Endothelial cell of umbilical vein (primary cell): ENCODE measurements around the gene CCDC142.

Experiments used
- CTCF ChIP-seq, 2 donors: IDR thresholded peaks; 1 replicate in 1 of 2; 2 replicates in 1 of 2; pipeline ENCODE4 v1.5.1; 2011; ENCODE audit warnings: low read length in 2 of 2, mild to moderate bottlenecking in 2 of 2, moderate library complexity in 2 of 2, control low read depth in 1 of 2, inconsistent platforms in 1 of 2, low read depth in 1 of 2; ENCODE audit not compliant: insufficient read depth in 1 of 2; ENCODE audit errors: extremely low read depth in 1 of 2
- EZH2 ChIP-seq: IDR thresholded peaks from 2 replicates; pipeline ENCODE4 v1.6.1; 2012; ENCODE audit warnings: borderline replicate concordance, low read depth, mild to moderate bottlenecking, moderate library complexity, low read length, inconsistent platforms; ENCODE audit not compliant: severe bottlenecking
- FOS ChIP-seq: IDR thresholded peaks from 2 replicates; pipeline ENCODE4 v1.6.1; 2011; ENCODE audit warnings: mild to moderate bottlenecking, low read length, moderate library complexity, borderline replicate concordance; ENCODE audit not compliant: insufficient read depth
- MAX ChIP-seq: IDR thresholded peaks from 2 replicates; pipeline ENCODE4 v1.6.1; 2011; ENCODE audit not compliant: insufficient read depth, insufficient read length
- POLR2A ChIP-seq: IDR thresholded peaks from 2 replicates; pipeline ENCODE4 v1.6.1; 2012; ENCODE audit warnings: low read depth, mild to moderate bottlenecking, control low read depth, low read length

- TF ChIP-seq CTCF (IDR thresholded peaks at IDR 0.05; ENCODE audit: extremely low read depth in 1 of 2, insufficient read depth in 1 of 2, low read depth in 1 of 2, low read length in 2 of 2) = no peak
- TF ChIP-seq MAX = no peak
- no peak for TF ChIP-seq FOS
- TF ChIP-seq EZH2 = peak; percentile 99
- TF ChIP-seq POLR2A = no peak
These were observed 41.6 kb downstream of the CCDC142 start for GRCh38 chr2:74441170-74441689.
